ENCODE measurements around the gene GID8.

The GID8 gene

GRCh38 chr20:62902926-62903615 lies 34.9 kb upstream of the GID8 start:
- in situ Hi-C loops (cut with MboI; ENCODE audit: low sequenced_read_pairs) = no loop called here

GRCh38 chr20:62905536-62906117 lies 32.3 kb upstream of the GID8 start:
- in situ Hi-C loops (cut with MboI; ENCODE audit: low sequenced_read_pairs) = no loop called here

- in situ Hi-C loops (cut with MboI; ENCODE audit: low sequenced_read_pairs) = no loop called here
These were observed 31.7 kb upstream of the GID8 start for GRCh38 chr20:62906209-62906608.

- in situ Hi-C loops (cut with MboI; ENCODE audit: low sequenced_read_pairs) = no loop called here
These were observed 31.1 kb upstream of the GID8 start for GRCh38 chr20:62906647-62907375.

- in situ Hi-C loops (cut with MboI; ENCODE audit: low sequenced_read_pairs) = no loop called here
These were observed 30.3 kb upstream of the GID8 start for GRCh38 chr20:62907384-62908317.

- in situ Hi-C loops (cut with MboI; ENCODE audit: low sequenced_read_pairs) = no loop called here
These were observed 28.8 kb upstream of the GID8 start for GRCh38 chr20:62908971-62909791.

GRCh38 chr20:62910217-62910766 lies 27.7 kb upstream of the GID8 start:
- in situ Hi-C loops (cut with MboI; ENCODE audit: low sequenced_read_pairs) = no loop called here

GRCh38 chr20:62910777-62911497 lies 27.0 kb upstream of the GID8 start:
- in situ Hi-C loops (cut with MboI; ENCODE audit: low sequenced_read_pairs) = no loop called here

- in situ Hi-C loops (cut with MboI; ENCODE audit: low sequenced_read_pairs) = no loop called here
These were observed 26.2 kb upstream of the GID8 start for GRCh38 chr20:62911701-62912280.

- in situ Hi-C loops (cut with MboI; ENCODE audit: low sequenced_read_pairs) = no loop called here
These were observed 24.8 kb upstream of the GID8 start for GRCh38 chr20:62913043-62913630.

- in situ Hi-C loops (cut with MboI; ENCODE audit: low sequenced_read_pairs) = no loop called here
These were observed 23.5 kb upstream of the GID8 start for GRCh38 chr20:62914436-62914835.

- in situ Hi-C loops (cut with MboI; ENCODE audit: low sequenced_read_pairs) = no loop called here
These were observed 22.9 kb upstream of the GID8 start for GRCh38 chr20:62914970-62915457.

- in situ Hi-C loops (cut with MboI; ENCODE audit: low sequenced_read_pairs) = no loop called here
These were observed 21.1 kb upstream of the GID8 start for GRCh38 chr20:62916703-62917476.

GRCh38 chr20:62917720-62918119 lies 20.2 kb upstream of the GID8 start:
- in situ Hi-C loops (cut with MboI; ENCODE audit: low sequenced_read_pairs) = no loop called here

GRCh38 chr20:62918147-62918546 lies 19.8 kb upstream of the GID8 start:
- in situ Hi-C loops (cut with MboI; ENCODE audit: low sequenced_read_pairs) = no loop called here

GRCh38 chr20:62918831-62919230 lies 19.1 kb upstream of the GID8 start:
- in situ Hi-C loops (cut with MboI; ENCODE audit: low sequenced_read_pairs) = no loop called here

- in situ Hi-C loops (cut with MboI; ENCODE audit: low sequenced_read_pairs) = no loop called here
These were observed 17.8 kb upstream of the GID8 start for GRCh38 chr20:62920039-62920645.
